HG03060 (cell line): ENCODE results near the gene KIF26B.

ENCODE experiments used
- ATAC-seq: cut with Tn5 transposase; IDR thresholded peaks from one replicate; pipeline ENCODE4 v1.9.1; 2021; ENCODE audit warnings: low read depth, moderate number of reproducible peaks; ENCODE audit not compliant: unreplicated experiment

The KIF26B gene

DNA sequence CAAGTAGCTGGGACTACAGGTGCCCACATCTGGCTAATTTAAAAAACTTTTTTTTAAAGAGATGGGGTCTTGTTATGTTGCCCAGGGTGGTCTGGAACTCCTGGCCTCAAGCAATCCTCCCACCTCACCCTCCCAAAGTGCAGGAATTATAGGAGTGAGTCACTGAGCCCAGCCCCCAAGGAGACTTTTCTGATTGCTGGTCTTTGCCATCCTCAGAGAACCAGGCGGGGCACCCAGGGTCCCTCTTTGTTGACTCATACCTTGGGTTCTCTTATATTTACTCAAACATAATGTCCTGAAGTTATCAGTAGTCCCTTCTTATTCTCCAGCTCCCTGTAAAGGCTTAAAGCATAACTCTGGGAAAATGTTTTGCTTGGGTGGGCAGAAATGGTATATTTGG lies 51.1 kb downstream of the KIF26B start:
- ATAC-seq, result no peak

DNA sequence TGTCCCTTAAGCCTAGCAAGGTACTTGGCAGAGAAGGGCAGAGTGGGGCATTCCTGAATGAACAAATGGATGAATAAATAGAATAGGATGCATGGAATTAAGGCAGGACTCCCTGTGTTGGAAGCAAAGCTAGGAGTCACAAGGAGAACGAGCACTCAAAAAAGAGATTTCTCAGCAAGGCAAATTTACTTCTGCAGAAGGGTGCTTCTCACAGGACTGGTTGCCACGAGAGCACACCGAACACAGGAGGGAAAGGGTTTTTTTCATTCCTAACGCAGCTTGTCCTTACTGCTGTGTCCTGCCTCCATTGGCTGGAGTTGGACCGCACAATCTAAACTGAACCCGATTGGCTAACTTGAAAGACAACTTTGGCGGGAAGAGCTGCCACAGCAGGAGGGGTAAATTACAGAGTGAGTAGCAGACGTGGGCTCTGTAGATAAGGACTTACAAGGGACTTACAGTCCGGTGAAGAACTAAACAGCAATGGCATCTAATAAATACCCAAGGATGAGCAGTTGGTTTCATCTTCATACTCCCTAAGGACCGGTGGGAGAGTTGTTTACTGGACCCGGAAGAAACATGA lies 52.4 kb downstream of the KIF26B start:
- ATAC-seq, result no peak

DNA sequence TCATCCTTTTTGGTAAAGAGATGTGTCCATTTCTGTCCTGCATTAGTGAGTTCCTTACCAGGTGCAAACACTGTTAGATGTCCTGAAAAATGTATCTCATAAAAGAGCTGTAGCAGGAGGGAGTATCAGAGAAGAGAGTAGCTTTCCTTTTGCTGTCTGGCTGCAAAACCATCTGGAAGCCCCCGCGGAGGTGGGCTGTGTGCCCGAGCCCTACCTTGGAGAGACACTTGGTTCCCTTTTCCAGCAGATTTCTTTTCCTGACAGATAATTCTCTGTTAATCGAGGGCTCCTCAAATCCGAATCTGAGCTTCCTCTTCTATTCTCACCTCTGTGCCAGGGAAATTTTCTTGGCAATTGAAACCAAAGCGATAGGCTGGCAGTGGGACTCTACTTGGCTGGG lies 53.0 kb downstream of the KIF26B start:
- no peak for ATAC-seq

DNA sequence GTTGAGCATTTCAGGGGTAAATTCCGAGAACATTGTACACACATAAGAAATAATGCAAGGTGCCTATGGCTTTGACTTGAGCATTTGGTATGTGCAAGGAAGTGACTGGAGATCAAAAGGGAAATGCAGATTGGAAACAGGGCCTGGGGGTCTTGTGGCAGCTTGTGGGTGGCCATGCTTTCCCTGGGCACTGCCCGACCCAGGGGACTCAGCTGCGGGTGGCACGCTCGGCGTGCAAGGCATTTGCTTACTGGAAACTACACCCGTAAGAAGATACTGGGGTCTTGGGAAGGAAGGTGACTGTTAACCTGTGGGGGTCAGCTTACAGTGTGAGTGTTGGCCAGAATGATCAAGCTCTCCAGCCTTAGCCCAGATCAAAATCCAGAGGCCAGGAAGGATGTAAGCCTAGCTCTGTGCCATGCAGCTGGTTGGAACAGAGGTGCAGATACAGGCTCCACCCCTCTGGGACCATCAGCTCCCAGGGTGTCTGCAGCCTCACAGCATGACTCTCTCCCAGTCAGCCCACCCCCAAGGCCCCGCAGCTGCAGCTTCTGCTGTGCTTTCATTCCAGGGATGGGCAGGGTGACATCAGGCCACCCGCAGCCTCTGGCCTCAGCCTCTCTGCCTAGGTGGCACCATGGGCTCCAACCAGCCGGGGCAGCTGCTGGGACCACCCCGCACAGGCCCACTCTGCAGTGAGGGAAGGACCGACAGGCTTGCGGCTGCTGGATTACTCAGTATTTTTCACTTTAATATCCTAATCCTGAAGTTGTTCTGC lies 55.1 kb downstream of the KIF26B start:
- no peak for ATAC-seq

DNA sequence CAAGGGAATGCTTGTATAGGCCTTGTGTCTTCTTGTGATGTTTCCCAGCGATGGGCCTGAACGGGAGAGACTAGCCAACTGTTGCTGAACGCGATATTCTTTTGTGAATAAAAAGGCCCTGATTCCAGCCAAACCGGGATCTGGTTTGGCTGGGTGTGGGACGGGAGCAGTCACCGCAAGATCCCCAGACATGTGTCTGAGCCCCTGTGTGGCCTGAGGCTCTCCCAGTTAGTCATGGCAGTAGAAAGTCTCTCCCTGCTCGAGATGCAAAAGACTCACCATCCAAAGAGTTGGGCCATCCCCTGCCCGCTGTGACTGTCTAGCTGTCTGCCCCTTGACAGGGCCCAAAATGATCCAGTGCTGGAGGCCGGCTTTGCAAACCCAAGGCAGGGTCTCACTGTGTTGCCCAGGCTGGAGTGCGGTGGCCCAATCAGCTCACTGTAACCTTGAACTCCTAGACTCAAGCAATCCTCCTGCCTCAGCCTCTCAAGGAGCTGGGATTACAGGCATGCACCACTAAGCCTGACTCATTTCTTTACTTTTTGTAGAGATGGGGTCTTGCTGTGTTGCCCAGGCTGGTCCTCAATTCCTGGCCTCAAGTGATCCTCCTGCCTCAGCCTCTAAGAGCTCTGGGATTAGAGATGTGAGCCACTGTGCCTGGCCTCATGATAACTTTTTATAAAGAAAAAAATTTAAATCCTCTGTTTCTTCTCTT lies 56.4 kb downstream of the KIF26B start:
- no peak for ATAC-seq

DNA sequence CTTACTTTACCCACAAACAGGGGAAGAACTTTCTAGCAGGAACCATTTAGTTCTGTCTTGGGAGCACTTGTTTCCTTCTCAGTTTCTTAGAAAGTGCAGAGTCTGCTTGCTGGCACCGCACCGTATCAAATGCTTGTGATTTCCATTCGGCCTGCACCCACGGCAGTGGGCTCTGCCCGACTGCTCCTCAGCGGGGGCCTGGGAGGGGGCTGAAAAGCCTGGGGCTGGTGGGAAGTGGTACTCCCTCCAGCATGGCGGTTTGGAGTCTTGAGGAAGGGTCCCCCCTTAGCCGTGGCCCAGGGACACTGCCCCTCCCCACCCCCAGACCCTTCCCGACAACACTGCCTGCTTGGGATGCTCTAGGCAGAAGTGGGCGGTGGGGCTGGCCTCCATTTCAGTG lies 57.0 kb downstream of the KIF26B start:
- no peak for ATAC-seq

DNA sequence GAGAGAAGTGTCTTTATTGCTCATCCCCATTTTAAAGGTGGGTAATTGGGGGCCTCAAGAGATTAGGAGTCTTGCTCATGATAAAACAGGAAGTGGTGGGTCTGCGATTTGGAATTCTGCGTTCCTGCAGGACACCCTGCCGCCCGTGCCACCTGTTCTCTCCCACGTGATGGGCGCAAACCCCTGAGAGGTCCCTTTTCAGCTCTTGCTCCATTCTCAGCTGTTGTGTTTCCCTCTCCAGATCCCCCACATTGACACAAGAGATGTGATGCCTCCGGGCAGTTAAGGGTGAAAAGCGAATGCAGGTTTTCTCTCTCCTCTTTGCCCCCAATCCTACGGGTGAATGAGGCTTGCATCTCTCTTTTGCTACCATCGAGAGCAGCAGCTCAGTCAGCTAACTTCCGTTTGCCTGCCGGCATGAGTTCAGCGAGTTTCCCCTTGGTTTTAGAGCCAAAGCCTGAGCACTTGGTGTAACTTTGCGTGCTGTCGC lies 57.5 kb downstream of the KIF26B start:
- no peak for ATAC-seq

DNA sequence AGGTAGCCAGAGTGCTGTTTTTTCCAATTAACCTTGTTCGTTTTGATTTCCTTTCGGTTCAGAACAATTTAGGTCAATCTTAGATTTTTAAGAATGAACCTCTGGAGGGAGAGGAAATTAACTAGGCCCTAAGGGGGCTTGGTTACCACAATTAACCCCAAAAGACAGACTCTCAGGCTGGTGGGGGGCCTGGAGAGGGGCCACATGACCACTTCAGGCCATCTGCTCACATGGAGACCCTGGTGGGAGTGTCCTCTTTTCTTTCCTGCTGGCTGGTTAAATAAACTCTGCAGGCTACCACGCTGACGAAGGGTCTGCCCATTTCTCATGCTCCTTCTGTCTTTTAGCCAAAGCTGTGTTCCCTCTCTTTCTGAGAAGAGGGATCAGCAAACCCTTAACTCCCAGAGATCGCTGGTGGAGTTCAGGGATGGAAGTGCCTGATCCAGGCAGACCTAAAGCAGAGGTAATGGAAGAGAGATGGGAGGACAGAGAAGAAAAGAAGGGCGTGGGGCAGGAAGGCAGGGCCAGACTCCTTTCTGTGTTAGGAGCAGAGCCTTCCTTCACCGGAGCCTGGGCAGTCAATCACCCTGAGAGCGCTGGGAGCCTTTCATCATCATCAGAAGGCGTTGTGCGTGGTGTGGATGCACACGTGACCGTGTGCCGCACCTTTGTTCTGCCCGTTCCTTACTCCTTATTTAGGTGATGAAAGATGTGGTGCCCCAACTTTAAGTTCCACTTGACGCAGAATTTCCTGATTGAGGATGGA lies 58.5 kb downstream of the KIF26B start:
- ATAC-seq, result no peak

DNA sequence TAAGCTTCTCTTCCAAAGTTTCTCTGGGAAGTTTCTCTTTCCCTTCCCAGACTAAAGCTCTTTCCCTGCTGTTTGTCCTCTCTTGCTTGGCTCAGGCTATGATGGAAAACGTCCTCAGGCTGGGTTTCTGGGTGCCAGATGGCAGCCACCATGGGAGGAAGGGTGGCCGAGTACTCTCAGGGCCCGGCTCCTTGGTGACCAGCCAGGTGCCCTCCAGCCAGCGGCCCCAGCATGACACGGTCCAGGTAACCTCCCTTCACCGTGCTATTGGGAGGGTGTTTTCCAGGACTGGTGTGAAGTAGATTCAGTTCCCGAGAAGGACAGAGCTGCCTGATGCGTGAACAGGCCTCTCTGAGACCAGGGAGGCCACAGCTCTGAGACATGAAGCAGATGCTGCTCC lies 60.3 kb downstream of the KIF26B start:
- ATAC-seq, result no peak

DNA sequence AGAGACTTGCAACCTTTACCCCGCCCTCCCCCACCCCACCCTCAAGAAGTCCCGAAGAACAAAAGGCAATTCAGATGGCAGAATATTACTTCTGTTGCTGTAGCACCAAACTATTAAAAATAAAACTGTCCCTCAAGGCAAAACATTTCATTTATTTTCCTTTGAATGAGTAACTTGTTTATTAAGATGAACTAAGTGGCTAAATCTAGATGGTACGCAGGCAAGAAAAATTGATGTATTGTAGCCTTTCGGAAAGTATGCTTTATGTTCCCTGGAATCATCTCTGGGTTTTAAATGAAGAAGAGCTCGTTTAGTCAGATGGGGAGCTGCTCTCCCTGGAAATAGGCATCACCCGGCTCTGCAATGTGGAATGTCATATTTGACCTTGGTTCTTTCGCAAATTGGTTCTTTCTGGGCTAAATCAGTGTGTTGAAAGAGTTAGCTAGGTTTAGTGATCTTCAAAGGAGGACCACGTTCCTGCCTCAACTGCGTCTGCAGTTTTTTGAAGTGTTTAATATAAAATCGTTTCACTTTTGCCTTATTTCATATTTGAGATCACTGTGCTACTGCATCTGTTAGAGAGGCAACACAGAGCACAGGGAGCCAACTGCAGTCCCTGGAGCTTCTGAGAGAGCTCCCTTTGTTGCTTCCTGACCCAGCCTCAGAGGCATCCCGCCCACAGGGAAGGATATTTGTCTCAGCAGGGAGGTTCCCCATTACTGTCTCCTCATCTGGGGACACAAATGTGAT lies 61.8 kb downstream of the KIF26B start:
- ATAC-seq, result no peak

DNA sequence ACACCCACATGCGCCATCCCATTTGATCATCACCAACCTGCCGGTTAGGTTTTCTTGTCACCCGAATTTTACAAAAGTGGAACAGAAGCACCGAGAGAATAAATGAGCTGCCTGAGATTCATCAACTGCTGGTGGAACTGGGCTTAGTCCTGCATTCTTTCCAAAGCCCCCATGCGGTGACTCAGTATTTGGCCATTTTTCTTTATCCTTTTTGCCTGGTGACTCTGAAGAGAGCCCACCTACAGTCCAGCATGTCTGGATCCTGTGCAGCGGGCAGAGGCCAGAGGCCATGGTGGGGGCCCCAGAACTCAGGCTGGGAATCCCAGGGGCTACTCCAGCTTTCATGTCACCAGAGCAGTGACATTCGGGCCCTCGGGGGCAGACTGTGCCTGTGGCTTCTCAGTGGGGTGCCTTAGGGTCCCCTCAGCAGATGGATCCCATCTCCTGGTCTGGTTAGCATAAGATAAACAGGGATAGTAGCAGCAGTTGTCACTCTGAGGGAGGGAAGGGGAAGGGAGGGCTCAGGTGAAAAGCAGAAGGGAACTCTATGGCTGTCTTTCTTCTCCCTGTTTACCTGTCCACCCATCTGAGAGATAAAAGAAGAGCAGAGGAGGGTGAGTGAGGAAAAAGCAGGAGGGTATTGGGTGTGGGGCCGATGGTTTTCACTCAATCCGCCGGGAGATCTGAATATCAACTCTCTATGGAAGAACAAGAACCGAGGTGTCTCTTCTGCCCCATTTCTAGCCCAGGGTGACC lies 63.2 kb downstream of the KIF26B start:
- ATAC-seq, result no peak

DNA sequence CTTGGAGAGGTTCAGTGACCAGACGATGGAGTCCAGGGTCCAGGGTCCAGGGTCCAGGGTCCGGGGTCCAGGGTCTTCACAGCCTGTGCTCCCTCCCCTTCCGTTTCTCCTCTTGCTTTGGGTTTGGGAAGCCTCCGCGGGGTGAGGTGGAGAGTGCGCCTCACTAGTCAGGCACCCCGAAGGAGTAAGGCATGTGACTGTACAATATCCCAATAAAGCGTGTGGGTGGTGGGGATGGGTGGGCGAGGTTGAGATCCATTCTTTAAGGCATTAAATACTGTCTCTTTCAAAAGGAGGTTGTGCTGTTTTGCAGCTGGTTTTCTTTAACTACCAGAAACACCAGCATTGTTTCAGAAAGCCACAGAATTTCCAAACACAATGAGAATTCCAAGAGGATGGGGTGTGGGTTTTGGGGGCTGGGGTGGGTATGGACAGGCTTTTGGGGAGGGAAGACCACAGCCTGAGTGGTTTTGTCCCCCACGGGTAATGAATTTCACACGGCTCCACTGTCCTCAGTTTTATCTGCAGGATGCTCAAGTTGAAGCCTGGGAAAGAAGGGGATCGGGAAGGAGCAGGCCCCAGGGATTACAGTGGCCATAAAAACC lies 65.7 kb downstream of the KIF26B start:
- no peak for ATAC-seq

DNA sequence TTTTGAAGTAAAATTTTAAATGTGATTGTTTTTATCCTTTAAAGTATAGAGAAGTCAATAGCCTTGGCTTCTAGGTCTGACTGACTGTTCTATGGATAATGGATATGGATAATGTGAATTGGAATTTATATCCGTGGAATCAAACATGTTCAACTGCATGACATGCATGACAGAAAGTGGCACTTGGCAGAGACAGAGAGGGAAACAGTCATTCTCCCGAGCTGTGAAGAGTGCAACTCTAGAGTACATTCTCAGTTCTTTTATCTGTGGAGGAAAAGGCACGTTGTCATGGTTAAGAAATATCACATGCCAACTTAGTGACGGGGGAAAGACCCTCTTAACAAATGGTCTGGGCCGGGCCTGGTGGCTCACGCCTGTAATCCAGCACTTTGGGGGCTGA lies 67.0 kb downstream of the KIF26B start:
- ATAC-seq, result no peak

DNA sequence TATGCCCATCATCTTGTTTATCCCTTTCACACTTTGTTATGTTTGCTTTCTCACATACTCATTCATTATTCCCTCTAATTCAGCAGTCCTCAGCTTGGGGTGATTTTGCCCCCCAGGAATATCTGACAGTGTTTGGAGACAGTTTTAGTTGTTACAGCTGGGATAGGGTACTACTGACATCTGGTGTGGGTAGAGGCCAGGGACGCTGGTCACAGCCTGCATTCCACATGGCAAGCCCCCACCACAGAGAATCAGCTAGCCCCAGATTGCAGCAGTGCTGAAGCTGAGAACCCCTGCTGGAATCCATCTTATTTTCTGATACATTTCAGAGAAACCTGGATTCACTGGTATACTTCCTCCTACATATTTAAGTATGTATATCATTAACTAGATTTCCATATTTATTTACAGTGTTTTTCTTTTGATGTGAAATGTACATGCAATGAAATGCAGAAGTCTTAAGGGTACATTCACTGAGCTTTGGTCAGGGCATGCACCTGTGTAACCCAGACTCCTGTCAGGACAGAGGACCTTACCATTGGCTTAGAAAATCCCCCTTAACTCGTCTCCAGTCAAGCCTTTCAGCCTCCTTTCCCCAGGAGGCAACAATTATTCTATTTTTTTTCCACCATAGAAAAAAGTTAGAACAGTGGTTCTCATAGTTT lies 68.3 kb downstream of the KIF26B start:
- no peak for ATAC-seq

DNA sequence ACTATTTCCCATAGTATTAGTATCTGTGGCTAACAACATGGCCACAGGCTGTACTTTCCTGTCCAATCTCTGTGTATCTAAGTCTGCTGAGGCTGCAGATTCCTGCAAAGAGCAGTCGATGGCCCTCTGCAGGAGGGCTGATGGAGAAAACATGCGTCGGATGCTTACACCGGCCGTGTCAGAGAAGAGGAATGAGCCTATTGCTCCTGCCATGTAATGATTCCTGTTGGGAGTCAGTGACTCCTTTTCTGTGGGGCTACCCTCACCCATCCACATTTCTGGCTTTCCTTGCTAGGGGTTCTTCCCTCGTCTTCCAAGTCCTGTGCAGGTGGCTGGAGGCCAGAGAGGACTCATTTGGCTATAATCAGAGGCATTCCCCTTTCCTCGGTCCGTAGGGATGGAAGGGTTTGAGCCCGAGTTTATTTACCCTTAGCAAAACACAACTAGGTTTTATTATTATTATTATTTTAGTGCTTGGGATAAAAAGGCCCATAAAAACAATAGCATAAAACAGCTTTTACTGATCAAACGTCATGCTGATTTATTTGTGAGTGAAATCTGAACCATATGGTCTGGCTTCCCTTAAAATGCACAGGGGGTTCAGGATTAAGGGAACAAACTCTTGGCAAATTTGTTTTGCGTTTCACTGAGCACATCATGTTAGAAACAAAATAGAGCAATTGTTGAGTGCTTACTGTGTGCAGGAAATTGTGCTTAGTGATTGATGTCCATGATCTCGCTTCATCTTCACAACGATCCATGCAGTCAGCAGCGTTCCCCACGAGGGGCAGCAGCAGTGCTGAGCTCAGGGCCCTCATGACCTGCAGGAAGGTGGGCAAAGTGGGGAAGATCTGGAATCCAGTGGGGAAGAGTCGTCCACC lies 70.8 kb downstream of the KIF26B start:
- no peak for ATAC-seq

DNA sequence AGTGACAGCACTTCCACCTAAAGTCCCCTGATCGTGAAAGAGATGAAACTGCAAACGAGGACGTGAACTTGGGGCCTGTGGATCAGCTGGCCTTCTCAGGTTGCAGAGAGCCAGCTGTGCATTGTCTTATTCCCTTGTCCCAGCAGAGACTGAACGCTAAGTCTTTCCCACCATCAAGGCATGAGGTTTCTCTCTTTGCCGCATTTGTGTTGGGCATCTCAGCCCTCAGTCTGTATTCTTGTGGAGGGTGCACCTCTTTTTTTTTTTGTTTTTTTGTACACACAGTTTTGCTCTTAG lies 71.4 kb downstream of the KIF26B start:
- no peak for ATAC-seq

DNA sequence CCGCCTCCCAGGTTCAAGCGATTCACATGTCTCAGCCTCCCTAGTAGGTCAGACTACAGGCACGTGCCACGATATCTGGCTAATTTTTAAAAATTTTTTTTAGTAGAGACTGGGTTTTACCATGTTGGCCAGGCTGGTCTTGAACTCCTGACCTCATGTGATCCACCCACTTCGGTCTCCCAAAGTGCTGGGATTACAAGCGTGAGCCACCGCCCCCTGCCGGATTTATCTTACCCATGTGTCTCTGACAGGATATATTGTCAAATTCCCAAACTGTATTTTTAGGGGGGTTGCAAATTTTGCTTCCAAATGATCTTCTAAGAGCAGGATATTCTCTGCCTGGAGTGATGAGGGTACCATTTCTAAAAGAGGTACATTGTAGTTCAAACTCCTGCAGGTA lies 74.3 kb downstream of the KIF26B start:
- ATAC-seq, result no peak

DNA sequence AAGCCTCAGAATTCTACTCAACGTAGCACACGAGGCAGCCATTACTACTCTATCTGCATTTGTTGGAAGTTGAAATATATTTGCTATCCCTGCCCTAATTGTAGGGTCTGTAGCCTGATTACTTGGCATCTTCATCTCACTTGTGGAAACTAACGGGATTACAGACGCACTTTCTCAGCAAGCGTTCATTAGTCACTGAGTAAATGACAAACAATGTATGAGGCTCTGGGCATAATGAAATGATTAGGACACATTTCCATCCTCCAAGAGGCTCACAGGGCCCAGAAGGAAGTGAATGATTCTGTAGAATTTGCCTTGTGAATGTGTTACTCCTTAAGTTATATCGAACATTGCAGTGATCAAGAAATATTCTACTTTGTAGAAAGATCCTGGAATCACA lies 78.1 kb downstream of the KIF26B start:
- ATAC-seq, result no peak
